HG02623 (cell line): ENCODE results near the gene RMND1.
A peak's percentile ranks its signal among the peaks of the same experiment; 100 is the strongest.

Source experiments
- ATAC-seq: cut with Tn5 transposase; IDR thresholded peaks from one replicate; pipeline ENCODE4 v1.9.1; 2021; ENCODE audit warnings: moderate library complexity; ENCODE audit not compliant: unreplicated experiment

RMND1 gene

GRCh38 chr6:151425561-151425960, 26.4 kb downstream of the RMND1 start:
- ATAC-seq: no peak

DNA sequence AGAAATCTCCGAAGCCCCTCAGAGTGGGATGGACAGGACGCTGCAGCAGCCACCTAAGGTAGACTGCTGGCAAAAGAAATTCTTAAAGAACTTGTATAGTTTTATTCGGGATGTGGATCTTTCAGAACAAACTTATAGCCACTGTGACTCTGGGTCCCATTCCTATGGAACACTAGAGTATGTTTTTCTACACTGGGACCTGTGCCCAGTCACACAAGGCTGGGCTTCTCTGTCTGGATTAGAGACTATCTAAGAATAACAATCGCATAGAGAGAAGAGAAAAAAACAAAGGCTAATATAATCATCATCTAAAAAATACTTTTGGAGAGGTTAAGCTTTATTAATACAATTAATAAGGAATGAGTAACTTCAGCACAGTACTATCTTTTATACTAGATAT, 28.9 kb downstream of the RMND1 start:
- ATAC-seq: no peak

GRCh38 chr6:151417477-151417876, 34.4 kb downstream of the RMND1 start:
- no peak for ATAC-seq

DNA sequence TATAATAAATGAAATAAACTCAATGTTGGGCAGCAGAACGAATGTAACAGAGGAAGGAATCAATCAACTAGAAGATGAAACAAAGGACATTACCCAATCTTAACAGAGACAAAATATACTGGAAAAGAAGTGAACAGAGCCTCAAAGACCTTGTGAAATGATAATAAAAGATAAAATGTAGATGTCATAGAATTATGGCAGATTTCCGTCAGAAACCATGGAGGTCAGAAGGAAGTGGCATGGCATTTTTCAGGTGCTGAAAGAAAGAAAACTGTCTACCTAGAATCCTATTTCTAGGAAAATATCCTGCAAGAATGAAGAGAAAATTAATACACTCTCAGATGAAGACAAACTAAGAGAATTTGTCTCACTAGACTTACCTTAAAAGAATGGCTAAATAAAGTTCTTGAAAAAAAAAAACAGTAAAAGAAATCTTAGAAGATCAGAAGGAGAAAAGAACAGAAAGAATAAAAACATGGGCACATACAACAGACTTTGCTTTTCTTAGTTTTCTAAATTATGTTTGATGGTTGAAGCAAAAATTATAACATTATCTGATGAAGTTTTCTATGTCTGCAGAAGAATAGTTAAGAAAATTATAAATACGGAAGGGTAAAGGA, 37.2 kb downstream of the RMND1 start:
- ATAC-seq: no peak

DNA sequence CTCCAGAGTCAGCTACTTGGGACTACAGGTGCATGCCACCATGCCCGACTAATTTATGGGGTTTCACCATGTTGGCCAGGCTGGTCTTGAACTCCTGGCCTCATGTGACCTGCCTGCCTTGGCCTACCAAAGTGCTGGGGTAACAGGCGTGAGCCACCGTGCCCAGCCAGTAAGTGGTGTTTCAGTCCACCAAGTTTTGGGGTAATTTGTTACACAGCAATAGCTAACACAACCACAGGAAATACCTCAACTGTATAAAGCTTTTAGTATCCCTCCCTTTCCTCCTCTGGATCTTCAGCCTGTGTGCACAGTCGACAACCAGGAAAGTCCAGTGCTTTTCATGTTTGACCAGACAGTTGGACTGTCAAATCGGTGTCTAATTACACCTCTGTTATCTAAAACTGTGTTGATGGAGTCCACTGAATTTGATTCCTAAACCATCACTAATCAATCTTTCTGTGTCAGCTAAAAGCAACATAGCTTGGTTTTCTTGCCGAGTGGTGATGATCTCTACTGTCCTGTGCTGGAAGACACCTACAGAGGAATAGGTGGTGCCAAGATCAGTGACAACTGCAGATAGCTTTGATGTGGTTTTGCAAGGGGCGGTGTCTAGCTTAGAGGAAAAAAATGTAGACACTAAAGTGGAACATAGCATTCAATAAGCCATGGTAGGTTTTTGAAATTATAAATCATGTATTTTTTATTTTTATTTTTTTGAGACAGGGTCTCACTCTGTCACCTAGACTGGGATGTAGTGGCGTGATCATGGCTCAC, 38.4 kb downstream of the RMND1 start:
- ATAC-seq: no peak

- ATAC-seq: no peak
These were observed 39.0 kb downstream of the RMND1 start for GRCh38 chr6:151412909-151413308.

DNA sequence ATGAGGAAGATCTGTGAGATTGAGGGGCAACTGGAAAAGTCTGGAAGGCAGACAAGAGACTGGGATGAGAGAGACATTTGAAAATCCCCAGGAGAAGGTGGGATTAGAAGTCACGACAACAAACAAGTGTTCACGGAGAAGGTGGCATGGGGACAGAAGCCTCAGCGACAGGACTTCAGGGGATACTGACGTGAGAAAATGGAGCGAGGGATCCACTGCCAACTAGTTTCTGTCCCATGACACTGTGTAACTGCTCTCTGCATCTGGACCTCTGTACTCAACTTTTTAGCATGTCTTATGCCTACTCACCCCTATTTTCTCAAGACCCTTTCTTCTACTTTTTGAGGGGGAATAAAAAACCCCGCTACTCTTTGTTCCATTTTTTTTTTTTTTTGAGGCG, 42.2 kb downstream of the RMND1 start:
- no peak for ATAC-seq

- ATAC-seq: peak; percentile 51
These were observed 42.7 kb downstream of the RMND1 start for GRCh38 chr6:151409260-151409659.

DNA sequence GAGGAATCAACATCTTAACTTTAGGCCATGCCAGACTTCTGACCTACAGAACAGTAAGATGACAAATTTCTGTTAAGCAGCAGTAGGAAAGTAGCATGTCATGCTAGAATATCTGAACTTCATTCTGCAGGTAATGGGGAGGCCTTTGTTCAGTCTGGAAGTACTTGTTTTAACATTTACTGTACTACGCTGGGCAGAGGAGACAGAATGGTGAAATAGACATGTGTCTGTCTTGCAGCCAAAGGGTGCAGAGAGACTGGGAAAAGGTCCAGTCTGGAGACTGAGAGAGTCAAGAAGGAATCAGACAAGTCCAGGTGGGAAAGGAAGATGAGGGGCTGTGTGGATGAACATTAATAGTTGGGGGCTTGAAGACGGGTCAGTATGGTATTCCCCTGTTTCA, 43.1 kb downstream of the RMND1 start:
- no peak for ATAC-seq

DNA sequence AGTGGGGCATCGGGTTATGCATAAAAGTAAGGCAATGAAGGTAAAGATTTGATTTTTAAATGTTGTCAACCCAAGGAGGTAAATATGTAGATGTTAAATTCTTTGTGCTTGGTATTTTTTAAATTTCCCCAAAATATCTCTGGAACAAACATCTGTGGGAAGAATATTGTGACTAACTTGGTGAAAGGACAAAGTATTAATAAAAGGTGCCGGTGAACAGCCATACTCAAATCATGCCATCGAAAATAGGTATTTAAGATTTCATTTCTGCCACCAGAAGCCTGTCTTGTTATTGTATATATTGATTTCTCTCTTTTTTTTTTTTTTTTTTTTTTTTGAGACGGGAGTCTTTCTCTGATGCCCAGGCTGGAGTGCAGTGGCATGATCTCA, 48.0 kb downstream of the RMND1 start:
- no peak for ATAC-seq

GRCh38 chr6:151402228-151402627, 49.7 kb downstream of the RMND1 start:
- ATAC-seq: no peak

DNA sequence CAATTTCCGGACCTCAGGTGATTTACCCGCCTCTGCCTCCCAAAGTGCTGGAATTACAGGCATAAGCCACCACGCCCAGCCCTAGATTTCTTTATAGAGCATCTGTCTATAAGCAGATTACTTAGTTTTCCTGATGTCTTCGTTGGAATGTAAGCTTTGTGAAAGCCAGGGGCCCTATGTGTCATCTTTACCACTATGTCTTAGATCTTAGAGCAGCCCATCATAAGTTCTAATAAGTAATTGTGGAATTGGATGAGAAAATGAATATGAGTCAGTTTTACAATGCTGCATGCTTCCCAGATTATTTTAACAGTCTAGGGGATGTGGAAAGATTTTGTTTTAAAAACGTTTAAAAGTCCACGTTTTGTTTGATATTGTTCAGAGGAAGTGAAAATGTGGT, 51.5 kb downstream of the RMND1 start:
- no peak for ATAC-seq

DNA sequence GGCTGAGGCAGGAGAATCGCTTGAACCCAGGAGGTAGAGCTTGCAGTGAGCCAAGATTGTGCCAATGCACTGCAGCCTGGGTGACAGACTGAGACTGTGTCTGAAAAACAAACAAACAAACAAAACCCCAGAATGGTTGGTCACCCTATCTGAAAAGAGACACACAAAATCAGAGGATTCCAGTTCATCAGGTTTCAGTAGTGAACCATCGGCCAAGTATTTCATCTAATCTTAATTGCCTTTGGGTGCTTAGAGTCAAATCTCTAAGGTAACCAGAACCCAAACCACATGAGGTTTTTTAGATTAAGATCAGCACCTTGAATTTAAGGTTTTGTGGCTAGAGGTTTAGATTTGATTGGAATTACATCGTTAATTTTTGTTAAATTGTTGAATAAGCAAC, 52.2 kb downstream of the RMND1 start:
- no peak for ATAC-seq

DNA sequence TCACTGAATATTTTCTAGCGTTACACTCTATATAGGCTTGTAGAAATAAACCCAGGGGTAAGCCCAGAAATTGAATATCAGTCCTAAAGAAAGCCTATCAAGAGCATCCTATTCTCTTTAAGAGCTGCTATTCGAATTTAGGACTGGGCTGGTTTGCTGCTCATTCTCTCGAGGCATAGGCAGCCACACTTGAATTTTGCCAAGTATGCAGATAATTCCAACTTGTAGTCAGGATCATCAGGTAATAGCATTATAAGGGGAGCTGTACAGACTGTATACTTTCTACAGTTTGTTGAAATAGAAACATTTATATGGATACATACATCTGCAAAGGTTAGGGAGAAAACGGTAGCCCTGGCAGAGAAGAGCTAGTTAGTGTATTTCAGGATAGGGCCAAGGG, 58.5 kb downstream of the RMND1 start:
- no peak for ATAC-seq

DNA sequence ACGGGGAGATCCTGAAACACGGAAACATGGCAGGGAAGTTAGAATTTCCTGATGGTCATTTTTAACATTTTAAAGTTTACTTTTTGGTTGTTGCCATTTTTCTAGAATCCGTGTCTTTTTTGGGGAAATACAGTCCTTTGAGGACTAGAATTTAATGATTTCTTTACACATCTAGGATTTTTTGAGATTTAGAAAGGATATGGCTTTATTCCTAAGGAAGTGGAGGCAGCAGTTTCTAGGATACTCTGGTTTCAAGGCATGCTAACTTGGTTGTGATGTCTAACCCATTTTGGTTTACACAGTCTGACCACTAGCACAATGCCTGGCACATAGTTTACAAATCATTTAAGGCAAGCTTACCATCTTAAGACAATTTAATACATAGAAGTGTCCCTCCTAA, 59.5 kb downstream of the RMND1 start:
- ATAC-seq: no peak

DNA sequence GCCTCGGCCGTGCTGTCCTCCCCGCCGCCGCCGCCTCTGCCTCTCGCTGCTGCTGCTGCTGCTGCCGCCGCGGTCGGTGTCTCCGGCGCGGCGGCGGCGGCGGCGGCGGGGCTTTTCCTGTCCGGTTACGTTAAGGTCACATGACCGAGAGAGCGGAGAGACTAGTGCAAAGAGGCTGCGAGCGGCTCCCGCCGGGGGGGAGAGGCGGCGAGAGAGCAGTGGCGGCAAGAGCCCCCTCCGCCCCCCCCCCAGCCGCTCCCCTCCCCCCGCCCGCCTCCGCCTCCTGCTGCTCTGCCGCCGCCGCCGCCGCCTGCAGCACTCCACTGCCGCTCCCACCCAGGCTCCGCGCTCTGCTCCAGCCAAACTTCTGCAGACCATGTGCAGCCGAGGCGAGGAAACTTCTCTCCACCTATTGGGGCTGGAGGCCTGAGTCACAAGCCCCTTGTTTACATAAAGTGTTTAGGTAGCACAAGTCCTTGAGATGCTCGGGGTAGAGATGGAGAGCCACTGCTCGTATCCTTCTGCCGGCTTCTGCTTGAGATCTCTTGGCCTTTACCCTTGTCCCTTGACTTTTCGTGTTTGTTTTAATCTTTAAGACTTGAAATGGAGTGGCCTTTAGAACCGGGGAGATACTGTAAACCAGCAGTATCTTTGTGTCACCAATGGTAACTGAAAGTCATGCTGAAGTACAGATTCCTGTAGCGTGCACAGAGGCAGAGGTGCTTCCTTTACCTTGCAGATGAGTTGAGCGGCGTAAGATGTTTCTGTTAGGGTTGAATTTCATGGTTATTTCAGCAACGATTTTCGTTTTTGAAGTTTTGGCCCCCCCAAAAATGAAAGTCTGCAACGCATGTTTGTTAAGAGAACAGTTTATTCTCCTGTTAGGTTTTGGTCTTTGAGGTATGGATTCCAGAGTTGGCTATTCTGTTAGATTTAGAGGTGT, 60.2 kb downstream of the RMND1 start, which contains the start of gene ZBTB2:
Gene ZBTB2 (minus strand): TSS at position 89 of the 943 bp plus-strand sequence. CDS start 17,922 bp downstream, outside the sequence.
- ATAC-seq: peak; percentile 8

DNA sequence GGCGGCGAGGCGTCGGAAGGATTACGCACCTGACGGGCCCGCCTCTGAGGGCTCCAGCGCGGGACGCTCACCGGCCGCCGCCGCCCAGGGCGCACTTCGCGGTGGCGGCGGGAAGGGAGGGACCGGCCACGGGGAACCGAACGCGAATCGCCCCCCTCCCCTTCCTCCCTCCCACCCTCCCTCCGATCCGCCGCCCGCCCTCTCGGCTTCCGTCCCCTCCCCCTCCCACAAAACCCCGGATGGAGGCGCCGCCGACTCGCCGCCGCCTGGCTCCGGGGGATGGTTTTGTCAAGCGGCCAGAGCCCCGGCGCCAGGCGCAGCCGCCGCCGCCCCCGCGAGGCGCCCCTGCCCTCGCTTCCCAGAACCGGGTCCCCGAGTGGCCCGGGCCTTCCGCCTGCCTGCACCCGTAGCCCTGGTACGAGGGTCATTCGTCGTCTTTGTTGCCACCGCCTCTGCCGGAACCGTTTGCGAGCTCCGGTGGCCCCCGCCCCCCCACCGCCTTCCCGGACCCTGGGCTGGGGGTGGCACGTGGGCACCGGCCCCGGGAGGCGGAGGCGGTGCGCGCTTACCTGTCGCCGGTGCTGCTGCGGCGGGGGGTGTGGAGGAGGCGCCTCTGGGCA, 61.0 kb downstream of the RMND1 start:
- ATAC-seq: peak; percentile 4

- ATAC-seq: peak; percentile 71
These were observed 61.6 kb downstream of the RMND1 start for GRCh38 chr6:151390276-151390850.

- ATAC-seq: peak; percentile 54
These were observed 62.2 kb downstream of the RMND1 start for GRCh38 chr6:151389618-151390275.

GRCh38 chr6:151388997-151389617, 62.8 kb downstream of the RMND1 start:
- ATAC-seq: no peak
